H7 (cell line): ENCODE measurements around the gene DCP1A. TPM values are rescaled to one million over a fixed set of nuclear protein-coding genes. Genes with fewer than 3 reads are reported as not detected.
"Not testable (repeated sequence)": the region's sequence is repeated elsewhere in the genome, so short reads cannot be mapped to it uniquely, and the experiment has no call there.

Source experiments
- DNase-seq: peaks from one replicate; pipeline ENCODE4 v3.0.0; 2012
- H3K27me3 ChIP-seq: 2 replicates; pipeline ENCODE4 v1.6.0; 2011; ENCODE audit warnings: mild to moderate bottlenecking, low read length; ENCODE audit not compliant: control insufficient read depth, insufficient read depth
- H3K36me3 ChIP-seq: replicated peaks from 2 replicates; pipeline ENCODE4 v1.5.1; 2011; ENCODE audit warnings: low read length; ENCODE audit not compliant: control insufficient read depth, insufficient read depth
- H3K4me3 ChIP-seq: 2 replicates; pipeline ENCODE4 v1.5.1; 2011; ENCODE audit warnings: low read depth, mild to moderate bottlenecking, control low read depth, low read length, moderate library complexity; ENCODE audit not compliant: insufficient read depth
- total RNA-seq: library from RNA; depleted of rRNA; stranded (reverse); fragments of >200 nt; shearing (Covaris generic); gene quantifications from 2 replicates; pipeline ENCODE4 v1.2.3, GENCODE V29; 2014

DCP1A gene
- total RNA-seq, 1 experiment from 2014 or later, result 12.9 TPM

- DNase-seq, H3K36me3 ChIP-seq, H3K27me3 ChIP-seq: not testable (repeated sequence)
- H3K4me3 ChIP-seq, result peak overlapping the region; percentile 94
Measured at GRCh38 chr3:53252947-53253322, 94.4 kb downstream of the DCP1A start.

DNA sequence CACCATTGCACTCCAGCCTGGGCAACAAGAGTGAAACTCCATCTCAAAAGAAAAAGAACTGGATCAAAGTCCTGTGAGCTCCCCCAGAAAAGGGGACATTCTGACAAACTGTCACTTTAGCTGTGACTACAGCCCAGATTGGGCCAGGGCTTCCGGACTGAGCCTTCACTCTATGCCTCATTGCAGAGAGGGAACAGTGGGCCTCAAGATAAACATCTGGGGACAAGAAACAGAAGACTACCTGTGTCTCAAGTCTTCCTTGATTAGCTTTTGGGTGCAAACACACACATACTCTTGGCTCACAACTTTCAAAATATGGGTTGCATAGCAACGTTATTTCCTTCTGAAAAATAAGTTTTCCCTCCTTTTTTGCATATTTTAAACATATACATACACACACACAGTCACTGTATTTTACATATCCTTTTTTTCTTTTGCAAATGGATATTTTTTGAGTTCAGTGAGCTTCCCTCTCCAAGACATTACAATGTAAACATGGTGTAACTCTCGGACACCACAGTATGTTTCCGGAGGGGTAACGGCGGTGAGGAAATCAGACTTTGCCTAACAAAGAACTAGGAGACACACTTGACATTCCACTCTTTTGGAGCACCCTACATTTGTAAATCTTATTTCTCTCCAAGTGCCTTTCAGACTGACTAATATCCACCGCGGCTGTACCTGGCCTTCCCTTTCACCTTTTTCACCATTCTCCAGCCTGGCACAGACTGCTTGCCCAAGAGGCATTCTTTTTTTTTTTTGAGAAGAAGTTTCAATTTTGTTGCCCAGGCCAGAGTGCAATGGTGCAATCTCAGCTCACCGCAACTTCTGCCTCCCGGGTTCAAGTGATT is 95.0 kb downstream of the DCP1A start:
- DNase-seq, result peak; percentile 69
- H3K27me3 ChIP-seq, result no peaks in the 10 kb centered on the region
- peak overlapping the region; percentile 94 for H3K4me3 ChIP-seq
- H3K36me3 ChIP-seq, result peaks cover 5% of the 10 kb centered on the region

GRCh38 chr3:53250881-53251605 is 96.3 kb downstream of the DCP1A start:
- DNase-seq, result peak; percentile 6
- Histone ChIP-seq H3K27me3 (no peaks in the 10 kb centered on the region), H3K36me3 (peaks cover 7% of the 10 kb centered on the region), H3K4me3 (no peak overlapping the region)

DNA sequence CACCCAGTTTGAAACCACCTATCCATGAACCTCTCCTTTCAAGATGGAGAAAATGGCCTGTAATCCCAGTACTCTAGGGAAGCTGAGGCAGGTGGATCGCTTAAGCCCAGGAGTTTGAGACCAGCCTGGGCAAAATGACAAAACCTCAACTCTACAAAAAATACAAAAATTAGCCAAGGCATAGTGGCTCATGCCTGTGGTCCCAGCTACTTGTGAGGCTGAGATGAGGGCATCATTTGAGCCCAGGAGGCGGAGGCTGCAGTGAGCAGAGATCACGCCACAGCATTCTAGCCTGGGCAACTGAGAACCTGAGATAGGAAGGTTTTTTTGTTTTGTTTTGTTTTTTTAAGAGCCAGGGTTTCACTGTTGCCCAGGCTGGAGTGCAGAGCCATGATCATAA is 96.9 kb downstream of the DCP1A start:
- no peaks in the 10 kb centered on the region for H3K27me3 ChIP-seq
- DNase-seq, result no peak
- no peak overlapping the region for H3K4me3 ChIP-seq
- peaks cover 7% of the 10 kb centered on the region for H3K36me3 ChIP-seq

DNA sequence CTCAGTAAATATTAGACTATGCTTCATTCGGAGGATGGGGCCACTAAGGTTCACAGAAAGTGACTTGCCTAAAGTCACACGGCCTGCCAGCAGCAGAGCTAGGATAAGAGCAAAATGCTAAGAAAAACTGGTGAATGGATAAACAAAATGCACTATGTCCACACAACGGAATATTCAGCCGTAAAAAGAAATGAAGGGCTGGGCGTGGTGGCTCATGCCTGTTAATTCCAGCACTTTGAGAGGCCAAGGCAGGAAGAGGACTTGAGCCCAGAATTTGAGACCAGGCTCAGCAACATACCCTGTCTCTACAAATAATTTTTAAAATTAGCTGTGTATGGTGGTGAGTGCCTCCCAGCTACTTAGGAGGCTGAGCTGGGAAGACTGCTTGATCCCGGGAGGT is 99.2 kb downstream of the DCP1A start:
- Histone ChIP-seq H3K4me3 (no peak overlapping the region), H3K27me3 (no peaks in the 10 kb centered on the region), H3K36me3 (peaks cover 9% of the 10 kb centered on the region)
- no peak for DNase-seq

DNA sequence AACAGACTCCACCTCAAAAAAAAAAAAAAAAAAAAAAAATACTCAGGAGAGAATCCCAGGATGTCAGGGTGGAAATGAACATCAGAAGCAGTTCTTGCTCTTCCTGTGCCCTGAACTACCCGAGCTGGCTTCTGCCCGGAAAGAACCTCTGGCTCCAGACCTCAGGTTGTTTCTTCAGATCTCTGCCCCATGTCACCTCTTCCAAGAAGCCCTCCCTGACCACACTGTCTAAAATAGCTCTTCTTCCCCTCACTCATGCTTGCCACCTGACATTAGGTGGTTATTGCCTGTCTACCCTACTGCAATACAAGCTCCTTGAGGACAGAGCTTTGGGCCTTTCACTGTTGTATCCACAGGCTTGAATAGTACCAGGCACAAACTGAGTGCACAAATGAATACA is 99.7 kb downstream of the DCP1A start:
- DNase-seq, result peak; percentile 5
- Histone ChIP-seq H3K4me3 (no peak overlapping the region), H3K27me3 (no peaks in the 10 kb centered on the region), H3K36me3 (peaks cover 12% of the 10 kb centered on the region)

- H3K27me3 ChIP-seq, result no peaks in the 10 kb centered on the region
- H3K36me3 ChIP-seq, result peaks cover 41% of the 10 kb centered on the region
- no peak overlapping the region for H3K4me3 ChIP-seq
- peak; percentile 18 for DNase-seq
Measured at GRCh38 chr3:53244271-53244670, 103.1 kb downstream of the DCP1A start.

DNA sequence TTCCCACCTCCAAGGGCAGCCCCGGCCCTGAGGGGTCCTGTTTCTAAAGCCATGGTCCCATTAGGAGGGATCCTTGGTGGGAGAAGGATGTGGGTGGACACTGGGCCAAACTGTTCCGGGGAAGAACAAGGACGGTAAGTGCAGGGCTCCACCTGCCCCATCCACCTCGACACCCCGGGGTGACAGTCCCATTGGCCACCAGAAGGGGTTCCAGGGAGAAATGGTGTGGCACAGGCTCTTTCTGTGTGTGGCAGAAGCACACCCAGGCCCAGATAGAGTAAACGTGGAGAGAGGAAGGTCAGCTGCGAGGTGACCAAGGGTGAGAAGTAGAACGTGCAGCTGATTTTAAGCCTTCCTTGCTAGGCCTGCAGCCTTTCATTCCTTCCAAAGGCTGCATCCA is 103.6 kb downstream of the DCP1A start:
- H3K36me3 ChIP-seq, result peaks cover 46% of the 10 kb centered on the region
- no peak for DNase-seq
- no peaks in the 10 kb centered on the region for H3K27me3 ChIP-seq
- no peak overlapping the region for H3K4me3 ChIP-seq

- peak; percentile 83 for DNase-seq
- Histone ChIP-seq H3K27me3 (no peaks in the 10 kb centered on the region), H3K36me3 (peaks cover 52% of the 10 kb centered on the region), H3K4me3 (no peak overlapping the region)
Measured at GRCh38 chr3:53243165-53243564, 104.2 kb downstream of the DCP1A start.

GRCh38 chr3:53242642-53243041 is 104.7 kb downstream of the DCP1A start:
- DNase-seq, result no peak
- Histone ChIP-seq H3K4me3 (no peak overlapping the region), H3K27me3 (no peaks in the 10 kb centered on the region), H3K36me3 (peaks cover 56% of the 10 kb centered on the region)

GRCh38 chr3:53242155-53242554 is 105.2 kb downstream of the DCP1A start:
- Histone ChIP-seq H3K36me3 (peaks cover 56% of the 10 kb centered on the region), H3K27me3 (no peaks in the 10 kb centered on the region), H3K4me3 (no peak overlapping the region)
- no peak for DNase-seq

DNA sequence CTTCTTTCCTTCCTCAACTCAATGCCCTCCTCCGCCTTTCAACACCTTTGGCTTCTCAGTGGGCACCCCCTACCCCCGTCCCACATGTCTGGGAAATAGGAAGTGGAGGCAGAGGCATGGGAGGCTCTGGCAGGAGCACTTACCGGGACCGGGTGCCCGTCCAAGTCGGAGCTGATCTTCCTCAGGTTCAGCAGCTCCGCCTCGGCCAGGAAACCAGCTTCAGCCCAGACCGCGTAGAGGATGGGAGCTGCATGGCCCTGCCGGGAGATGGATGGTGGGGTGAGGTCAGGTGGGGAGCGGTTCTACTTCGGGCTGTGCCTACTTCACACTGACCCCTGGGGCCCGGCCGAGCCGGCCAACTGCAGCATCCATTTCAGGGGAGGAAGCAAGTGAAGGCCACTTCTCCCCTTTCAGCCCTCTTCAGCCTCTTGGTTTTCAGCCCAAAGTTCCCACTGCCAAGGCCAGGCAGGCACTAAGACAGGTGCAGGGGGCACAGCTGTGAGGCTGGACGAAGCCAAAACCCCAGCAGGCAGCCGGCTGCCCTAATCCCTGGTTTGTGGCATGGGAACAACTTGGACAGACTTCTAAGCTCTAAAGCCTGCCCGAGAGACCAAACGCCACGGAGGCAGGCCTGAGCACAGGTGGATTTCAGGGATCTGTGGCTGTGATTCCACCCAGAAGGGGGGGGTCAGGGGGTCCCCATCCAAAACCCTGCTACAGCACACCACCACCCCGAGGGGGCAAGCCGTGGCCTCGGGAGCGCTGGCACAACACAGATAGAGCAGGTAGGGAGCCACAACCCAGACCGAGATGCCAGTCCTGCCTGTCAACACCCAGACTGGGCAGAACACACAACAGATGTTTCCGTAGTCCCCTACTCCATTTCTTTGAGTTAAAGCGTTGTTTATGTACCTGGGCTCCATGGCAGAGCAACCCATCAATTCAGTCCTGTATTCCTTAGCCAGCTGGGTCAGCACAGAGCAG is 106.1 kb downstream of the DCP1A start:
- no peak overlapping the region for H3K4me3 ChIP-seq
- DNase-seq, result no peak
- no peaks in the 10 kb centered on the region for H3K27me3 ChIP-seq
- H3K36me3 ChIP-seq, result peaks cover 63% of the 10 kb centered on the region

GRCh38 chr3:53239800-53240199 is 107.5 kb downstream of the DCP1A start:
- Histone ChIP-seq H3K4me3 (no peak overlapping the region), H3K36me3 (peaks cover 76% of the 10 kb centered on the region), H3K27me3 (no peaks in the 10 kb centered on the region)
- DNase-seq, result no peak

GRCh38 chr3:53238886-53239285 is 108.5 kb downstream of the DCP1A start:
- Histone ChIP-seq H3K4me3 (no peak overlapping the region), H3K27me3 (no peaks in the 10 kb centered on the region), H3K36me3 (peaks cover 84% of the 10 kb centered on the region)
- no peak for DNase-seq
